Stimulated activated CD8-positive, alpha-beta memory T cell treated with anti-CD3 and anti-CD28 coated beads, Interleukin-4, amount 100 ng/mL, for 1 hour (primary cell): Measurements from ENCODE around the gene EPHB6.

Experiments used
- DNase-seq, 2 donors: peaks; one replicate each; pipeline ENCODE4 v3.0.0-alpha.2; 2020; ENCODE audit warnings: low read depth in 2 of 2, low spot score in 1 of 2

EPHB6 gene

GRCh38 chr7:142863891-142864685, 9.2 kb downstream of the EPHB6 start:
- no peak for DNase-seq

GRCh38 chr7:142864980-142865747, 10.3 kb downstream of the EPHB6 start:
- DNase-seq, result no peak

- no peak for DNase-seq
These were observed 10.9 kb downstream of the EPHB6 start for GRCh38 chr7:142865766-142866165.

GRCh38 chr7:142866361-142867096, 11.7 kb downstream of the EPHB6 start:
- no peak for DNase-seq

- DNase-seq, result no peak
These were observed 12.2 kb downstream of the EPHB6 start for GRCh38 chr7:142867097-142867378.

- DNase-seq, result no peak
These were observed 12.7 kb downstream of the EPHB6 start for GRCh38 chr7:142867398-142868187.

- DNase-seq, result no peak
These were observed 13.5 kb downstream of the EPHB6 start for GRCh38 chr7:142868188-142868985.

- no peak for DNase-seq
These were observed 14.1 kb downstream of the EPHB6 start for GRCh38 chr7:142868986-142869415.

GRCh38 chr7:142869434-142869833, 14.6 kb downstream of the EPHB6 start:
- no peak for DNase-seq

GRCh38 chr7:142870147-142870559, 15.3 kb downstream of the EPHB6 start:
- DNase-seq, result no peak

- DNase-seq, result no peak
These were observed 15.8 kb downstream of the EPHB6 start for GRCh38 chr7:142870566-142871259.

GRCh38 chr7:142871260-142872105, 16.6 kb downstream of the EPHB6 start:
- no peak for DNase-seq

GRCh38 chr7:142872106-142872675, 17.3 kb downstream of the EPHB6 start:
- DNase-seq, result no peak

GRCh38 chr7:142873281-142873784, 18.5 kb downstream of the EPHB6 start:
- no peak for DNase-seq

- no peak for DNase-seq
These were observed 19.0 kb downstream of the EPHB6 start for GRCh38 chr7:142873871-142874270.

- DNase-seq, result no peak
These were observed 19.5 kb downstream of the EPHB6 start for GRCh38 chr7:142874409-142874808.

- DNase-seq, result no peak
These were observed 20.0 kb downstream of the EPHB6 start for GRCh38 chr7:142874837-142875236.

GRCh38 chr7:142875456-142875855, 20.6 kb downstream of the EPHB6 start:
- DNase-seq, result no peak
